PC-9 (cell line): Measurements from ENCODE around the gene TMEM266.

Source experiments
- EZH2 ChIP-seq: fragments of 200-600 bp; sonication (generic); IDR thresholded peaks from 2 replicates; pipeline ENCODE4 v1.8.0; 2017; ENCODE audit warnings: antibody characterized with exemption, low read depth
- TF ChIP-seq, protein P1 (sequence below): fragments of 200-600 bp; sonication (generic); conservative IDR thresholded peaks from 2 replicates; pipeline ENCODE4 v1.6.1; 2017; ENCODE audit warnings: mixed run types, antibody characterized with exemption, mild to moderate bottlenecking, moderate library complexity

DNA sequence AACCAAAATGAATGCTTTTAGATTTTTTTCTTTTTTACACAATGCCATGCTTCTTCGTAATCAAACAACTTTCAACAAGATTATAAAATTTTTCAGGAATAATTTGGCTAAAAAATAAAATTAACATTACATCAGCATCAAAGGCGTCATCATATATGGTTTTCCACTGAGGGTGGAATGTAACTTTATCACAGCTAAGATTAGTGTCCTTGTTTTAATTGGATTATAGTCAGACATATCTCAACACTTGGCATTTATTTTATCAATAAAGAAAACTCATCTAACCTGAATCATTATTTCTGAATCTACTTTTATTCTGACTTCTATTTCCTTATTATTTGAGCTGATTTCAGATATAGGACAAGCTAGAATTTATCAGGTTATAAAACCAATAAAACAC lies 49.2 kb upstream of the TMEM266 start:
- TF ChIP-seq, protein P1, sequence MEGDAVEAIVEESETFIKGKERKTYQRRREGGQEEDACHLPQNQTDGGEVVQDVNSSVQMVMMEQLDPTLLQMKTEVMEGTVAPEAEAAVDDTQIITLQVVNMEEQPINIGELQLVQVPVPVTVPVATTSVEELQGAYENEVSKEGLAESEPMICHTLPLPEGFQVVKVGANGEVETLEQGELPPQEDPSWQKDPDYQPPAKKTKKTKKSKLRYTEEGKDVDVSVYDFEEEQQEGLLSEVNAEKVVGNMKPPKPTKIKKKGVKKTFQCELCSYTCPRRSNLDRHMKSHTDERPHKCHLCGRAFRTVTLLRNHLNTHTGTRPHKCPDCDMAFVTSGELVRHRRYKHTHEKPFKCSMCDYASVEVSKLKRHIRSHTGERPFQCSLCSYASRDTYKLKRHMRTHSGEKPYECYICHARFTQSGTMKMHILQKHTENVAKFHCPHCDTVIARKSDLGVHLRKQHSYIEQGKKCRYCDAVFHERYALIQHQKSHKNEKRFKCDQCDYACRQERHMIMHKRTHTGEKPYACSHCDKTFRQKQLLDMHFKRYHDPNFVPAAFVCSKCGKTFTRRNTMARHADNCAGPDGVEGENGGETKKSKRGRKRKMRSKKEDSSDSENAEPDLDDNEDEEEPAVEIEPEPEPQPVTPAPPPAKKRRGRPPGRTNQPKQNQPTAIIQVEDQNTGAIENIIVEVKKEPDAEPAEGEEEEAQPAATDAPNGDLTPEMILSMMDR = no peak
- TF ChIP-seq EZH2 = no peak
